ENCODE measurements around the gene EIF2S3. TPM values are rescaled to one million over a fixed set of nuclear protein-coding genes. Genes with fewer than 3 reads are reported as not detected.

Gene EIF2S3
- polyA plus RNA-seq, 3 donors = 87.1 to 157 (median 87.2) TPM

GRCh38 chrX:24082447-24082846 is 27.7 kb downstream of the EIF2S3 start:
- H4K20me1 ChIP-seq (ENCODE audit: insufficient read depth, low read length) = no peaks in the 10 kb centered on the region
- H3K4me3 ChIP-seq (replicated peaks in 1 of 3; ENCODE audit: low read depth in 2 of 3, low read length in 3 of 3) = no peak overlapping the region
- WGBS (ENCODE audit: insufficient coverage) = no CpG with 5 or more reads among the region's 2 CpGs
- Mint-ChIP-seq H3K27me3 (ENCODE audit: low read depth in 3 of 3) (peaks cover 0 to 52% (median 2%) of the 10 kb centered on the region in 3 donors), H3K4me3 (no peak overlapping the region), H3K4me1 (peaks cover 10% of the 10 kb centered on the region), H3K9me3 (peaks cover 0 to 3% (median 0%) of the 10 kb centered on the region in 7 donors), H3K36me3 (peaks cover 12 to 15% of the 10 kb centered on the region in 2 donors), H3K27ac (no peak overlapping the region)
- H3K9me3 ChIP-seq (replicated peaks in 1 of 2; ENCODE audit: control insufficient read depth in 1 of 2, insufficient read depth in 1 of 2, low read length in 2 of 2) = no peaks in the 10 kb centered on the region
- TF ChIP-seq CTCF (IDR thresholded peaks at IDR 0.05) = no peak
- no peak overlapping the region for H3K4me2 ChIP-seq (replicated peaks; ENCODE audit: extremely low read depth, low read length, poor library complexity, severe bottlenecking)
- DNase-seq = no peak
- H3K4me1 ChIP-seq (ENCODE audit: control insufficient read depth in 1 of 2, insufficient read depth in 2 of 2, low read length in 2 of 2) = peaks cover 3 to 4% of the 10 kb centered on the region in 2 donors
- peaks cover 0 to 6% of the 10 kb centered on the region in 2 donors for H3K27me3 ChIP-seq (ENCODE audit: control insufficient read depth in 2 of 2, insufficient read depth in 2 of 2, low read length in 2 of 2)
- H3K36me3 ChIP-seq (replicated peaks in 1 of 2; ENCODE audit: control insufficient read depth in 1 of 2, insufficient read depth in 2 of 2, low read length in 2 of 2) = peaks cover 3 to 15% of the 10 kb centered on the region in 2 donors
- H3K79me2 ChIP-seq (ENCODE audit: insufficient read depth, low read length) = no peaks in the 10 kb centered on the region
- no peak overlapping the region for H3K9ac ChIP-seq (ENCODE audit: insufficient read depth, low read length, poor library complexity, severe bottlenecking)
- intact Hi-C loops (cut with micrococcal nuclease) = no loop called here
- no peak overlapping the region for H2AFZ ChIP-seq (ENCODE audit: insufficient read depth, low read depth, low read length, poor library complexity, severe bottlenecking)
- no peak overlapping the region for H3K27ac ChIP-seq (ENCODE audit: low read depth in 1 of 2, low read length in 2 of 2)

DNA sequence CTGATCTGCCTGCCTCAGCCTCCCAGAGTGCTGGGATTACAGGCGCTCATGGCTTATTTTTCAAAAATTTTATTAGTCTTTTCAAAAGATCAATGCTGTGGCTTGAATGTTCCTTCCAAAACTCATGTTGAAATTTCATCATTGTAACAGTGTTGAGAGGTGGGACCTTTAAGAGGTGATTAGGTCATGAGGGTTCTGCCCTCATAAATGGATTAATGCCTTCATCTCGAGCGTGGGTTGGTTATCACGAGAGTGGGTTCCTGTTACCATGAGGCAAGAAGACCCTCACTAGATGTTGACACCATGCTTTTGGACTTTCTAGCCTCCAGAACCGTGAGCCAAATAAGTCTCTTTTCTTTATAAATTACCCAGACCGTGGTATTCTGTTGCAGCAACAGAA is 30.3 kb downstream of the EIF2S3 start:
- H3K4me1 ChIP-seq (ENCODE audit: control insufficient read depth in 1 of 2, insufficient read depth in 2 of 2, low read length in 2 of 2) = peaks cover 3 to 4% of the 10 kb centered on the region in 2 donors
- no peak overlapping the region for H3K4me3 Mint-ChIP-seq
- no peak overlapping the region for H3K4me2 ChIP-seq (replicated peaks; ENCODE audit: extremely low read depth, low read length, poor library complexity, severe bottlenecking)
- H3K36me3 Mint-ChIP-seq = no peaks in the 10 kb centered on the region
- no peak overlapping the region for H3K27ac ChIP-seq (ENCODE audit: low read depth in 1 of 2, low read length in 2 of 2)
- H3K27me3 ChIP-seq (ENCODE audit: control insufficient read depth in 2 of 2, insufficient read depth in 2 of 2, low read length in 2 of 2) = peaks cover 0 to 5% of the 10 kb centered on the region in 2 donors
- H3K27me3 Mint-ChIP-seq (ENCODE audit: low read depth in 3 of 3) = peaks cover 0 to 48% (median 0%) of the 10 kb centered on the region in 3 donors
- no peak overlapping the region for H3K9ac ChIP-seq (ENCODE audit: insufficient read depth, low read length, poor library complexity, severe bottlenecking)
- no peak overlapping the region for H3K27ac Mint-ChIP-seq
- H2AFZ ChIP-seq (ENCODE audit: insufficient read depth, low read depth, low read length, poor library complexity, severe bottlenecking) = no peak overlapping the region
- TF ChIP-seq CTCF (IDR thresholded peaks at IDR 0.05) = no peak
- no peaks in the 10 kb centered on the region for H3K36me3 ChIP-seq (replicated peaks in 1 of 2; ENCODE audit: control insufficient read depth in 1 of 2, insufficient read depth in 2 of 2, low read length in 2 of 2)
- no peaks in the 10 kb centered on the region for H3K79me2 ChIP-seq (ENCODE audit: insufficient read depth, low read length)
- no peaks in the 10 kb centered on the region for H3K9me3 ChIP-seq (replicated peaks in 1 of 2; ENCODE audit: control insufficient read depth in 1 of 2, insufficient read depth in 1 of 2, low read length in 2 of 2)
- H4K20me1 ChIP-seq (ENCODE audit: insufficient read depth, low read length) = no peaks in the 10 kb centered on the region
- H3K9me3 Mint-ChIP-seq = no peaks in the 10 kb centered on the region
- H3K4me3 ChIP-seq (replicated peaks in 1 of 3; ENCODE audit: low read depth in 2 of 3, low read length in 3 of 3) = no peak overlapping the region
- 100% methylated on average over 1 of the region's 6 CpGs for WGBS (ENCODE audit: insufficient coverage)
- H3K4me1 Mint-ChIP-seq = peaks cover 10% of the 10 kb centered on the region
- intact Hi-C loops (cut with micrococcal nuclease) = no loop called here
- no peak for DNase-seq
